GM12874 (cell line): Measurements from ENCODE around the gene THTPA.

Experiments used
- TF ChIP-seq, protein P1 (sequence below): IDR thresholded peaks from 2 replicates; pipeline ENCODE4 v1.5.1; 2011; ENCODE audit warnings: low read depth, mild to moderate bottlenecking, control low read depth, low read length, moderate library complexity; ENCODE audit not compliant: insufficient read depth

THTPA gene

DNA sequence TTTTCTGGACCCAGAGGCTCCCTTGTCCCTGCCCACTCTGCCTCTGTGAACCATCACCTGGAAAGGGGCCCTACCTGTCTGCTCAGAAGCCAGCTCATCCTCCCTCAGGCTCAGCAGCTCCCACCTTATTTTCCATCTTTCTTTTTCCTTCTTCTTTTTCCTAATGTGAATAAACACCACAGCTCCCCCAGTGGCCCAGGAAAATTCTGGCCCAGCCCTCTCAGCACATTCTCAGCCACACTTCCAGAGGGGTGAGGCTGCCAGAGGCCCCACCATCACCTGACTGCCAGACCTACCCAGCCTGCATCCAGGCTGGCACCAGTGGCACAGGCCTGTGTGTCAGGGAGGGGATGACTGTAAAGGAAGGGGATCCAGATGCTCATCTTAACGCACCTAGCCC is 27.5 kb upstream of the THTPA start:
- TF ChIP-seq, protein P1, sequence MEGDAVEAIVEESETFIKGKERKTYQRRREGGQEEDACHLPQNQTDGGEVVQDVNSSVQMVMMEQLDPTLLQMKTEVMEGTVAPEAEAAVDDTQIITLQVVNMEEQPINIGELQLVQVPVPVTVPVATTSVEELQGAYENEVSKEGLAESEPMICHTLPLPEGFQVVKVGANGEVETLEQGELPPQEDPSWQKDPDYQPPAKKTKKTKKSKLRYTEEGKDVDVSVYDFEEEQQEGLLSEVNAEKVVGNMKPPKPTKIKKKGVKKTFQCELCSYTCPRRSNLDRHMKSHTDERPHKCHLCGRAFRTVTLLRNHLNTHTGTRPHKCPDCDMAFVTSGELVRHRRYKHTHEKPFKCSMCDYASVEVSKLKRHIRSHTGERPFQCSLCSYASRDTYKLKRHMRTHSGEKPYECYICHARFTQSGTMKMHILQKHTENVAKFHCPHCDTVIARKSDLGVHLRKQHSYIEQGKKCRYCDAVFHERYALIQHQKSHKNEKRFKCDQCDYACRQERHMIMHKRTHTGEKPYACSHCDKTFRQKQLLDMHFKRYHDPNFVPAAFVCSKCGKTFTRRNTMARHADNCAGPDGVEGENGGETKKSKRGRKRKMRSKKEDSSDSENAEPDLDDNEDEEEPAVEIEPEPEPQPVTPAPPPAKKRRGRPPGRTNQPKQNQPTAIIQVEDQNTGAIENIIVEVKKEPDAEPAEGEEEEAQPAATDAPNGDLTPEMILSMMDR, result no peak

DNA sequence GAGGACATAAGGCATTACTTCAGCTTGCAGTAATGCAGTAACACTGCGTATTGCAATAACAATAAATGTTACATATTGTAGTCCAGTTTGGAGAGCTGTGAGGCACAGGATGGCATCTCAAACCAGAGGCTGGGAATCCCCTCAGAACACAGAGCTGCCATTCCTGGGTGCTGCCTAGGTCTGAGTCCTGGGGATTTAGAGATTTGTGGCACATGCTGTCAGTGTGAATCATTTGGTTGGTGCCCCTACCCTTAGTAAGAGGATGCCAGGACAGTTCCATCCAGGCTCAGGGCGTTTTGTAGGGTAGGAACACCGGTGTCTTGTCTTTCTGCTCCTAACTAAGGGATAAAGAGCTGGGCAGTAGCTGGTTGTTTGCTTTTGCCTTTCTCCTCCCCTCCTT is 27.1 kb upstream of the THTPA start:
- TF ChIP-seq, protein P1, result no peak

DNA sequence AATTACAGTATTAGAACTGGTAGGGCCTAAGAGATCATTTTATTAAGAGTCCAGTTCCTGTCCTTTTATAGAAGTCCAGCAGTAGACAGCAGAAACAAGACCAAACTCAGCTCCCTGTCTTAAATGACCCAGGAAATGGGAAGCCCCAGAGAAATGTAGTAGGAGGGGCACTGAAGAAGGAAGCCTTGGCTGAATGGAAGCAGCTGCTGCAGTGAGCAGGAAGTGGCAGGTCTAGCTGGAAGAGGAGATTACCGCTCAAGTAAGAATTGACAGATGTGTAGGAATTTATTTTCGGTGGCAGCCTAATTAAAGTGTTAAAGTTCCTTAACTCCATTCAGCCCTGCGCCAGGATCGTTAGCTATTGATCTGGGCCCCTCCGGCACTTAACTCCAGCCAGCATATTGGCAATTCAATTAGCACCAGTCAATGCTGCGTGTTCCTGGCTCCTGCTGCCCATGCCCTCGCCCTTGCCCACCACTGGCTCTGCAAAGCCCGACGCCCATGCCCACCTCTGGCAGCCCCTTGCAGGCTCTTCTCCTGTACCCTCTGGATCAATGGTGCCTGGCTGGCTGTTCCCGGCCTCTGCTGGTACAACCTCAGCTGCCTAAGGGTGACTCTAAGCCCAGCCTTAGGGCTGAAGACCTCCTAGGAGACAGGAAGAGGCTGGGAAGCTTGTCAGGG is 25.6 kb upstream of the THTPA start:
- TF ChIP-seq, protein P1, result no peak

DNA sequence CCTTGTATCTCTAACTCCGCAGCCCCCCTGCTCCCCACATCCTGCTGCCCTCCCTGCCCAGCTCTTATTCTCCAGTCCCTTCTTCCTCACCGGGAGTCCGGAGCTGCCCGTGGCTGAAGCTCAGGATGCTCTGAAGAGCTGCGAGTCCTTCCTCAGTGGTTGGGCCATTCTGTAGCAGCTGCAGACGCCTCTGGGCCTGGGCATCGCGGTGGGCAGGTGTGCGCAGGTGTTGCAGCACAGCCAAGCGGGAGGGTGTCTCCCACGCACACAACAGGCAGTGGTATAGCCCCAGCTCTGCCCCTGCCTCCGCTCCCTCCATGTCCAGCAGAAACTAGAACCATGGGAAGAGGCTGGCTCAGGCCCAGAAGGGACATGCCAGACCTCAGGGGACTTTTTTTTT is 24.7 kb upstream of the THTPA start:
- TF ChIP-seq, protein P1, result no peak

DNA sequence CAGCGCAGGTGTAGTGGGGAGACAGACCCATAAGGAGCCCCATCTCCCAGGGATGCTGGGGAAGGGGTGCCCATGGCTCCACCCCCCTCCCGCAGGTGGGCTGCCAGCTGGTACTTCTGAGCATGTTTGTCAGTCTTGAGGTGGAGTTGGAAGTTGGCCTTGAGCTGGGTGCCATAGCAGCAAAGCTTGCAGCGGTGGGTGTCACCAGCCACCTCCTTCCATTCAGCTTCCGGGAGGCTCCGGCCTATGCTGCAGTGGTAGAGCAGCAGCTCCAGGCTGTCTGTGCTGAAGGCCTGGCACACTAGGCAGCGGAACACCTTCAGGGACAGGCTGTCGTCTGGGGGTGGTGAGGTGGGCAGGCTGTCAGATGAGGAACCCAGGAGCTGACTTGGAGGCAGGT is 23.4 kb upstream of the THTPA start:
- TF ChIP-seq, protein P1, result no peak

DNA sequence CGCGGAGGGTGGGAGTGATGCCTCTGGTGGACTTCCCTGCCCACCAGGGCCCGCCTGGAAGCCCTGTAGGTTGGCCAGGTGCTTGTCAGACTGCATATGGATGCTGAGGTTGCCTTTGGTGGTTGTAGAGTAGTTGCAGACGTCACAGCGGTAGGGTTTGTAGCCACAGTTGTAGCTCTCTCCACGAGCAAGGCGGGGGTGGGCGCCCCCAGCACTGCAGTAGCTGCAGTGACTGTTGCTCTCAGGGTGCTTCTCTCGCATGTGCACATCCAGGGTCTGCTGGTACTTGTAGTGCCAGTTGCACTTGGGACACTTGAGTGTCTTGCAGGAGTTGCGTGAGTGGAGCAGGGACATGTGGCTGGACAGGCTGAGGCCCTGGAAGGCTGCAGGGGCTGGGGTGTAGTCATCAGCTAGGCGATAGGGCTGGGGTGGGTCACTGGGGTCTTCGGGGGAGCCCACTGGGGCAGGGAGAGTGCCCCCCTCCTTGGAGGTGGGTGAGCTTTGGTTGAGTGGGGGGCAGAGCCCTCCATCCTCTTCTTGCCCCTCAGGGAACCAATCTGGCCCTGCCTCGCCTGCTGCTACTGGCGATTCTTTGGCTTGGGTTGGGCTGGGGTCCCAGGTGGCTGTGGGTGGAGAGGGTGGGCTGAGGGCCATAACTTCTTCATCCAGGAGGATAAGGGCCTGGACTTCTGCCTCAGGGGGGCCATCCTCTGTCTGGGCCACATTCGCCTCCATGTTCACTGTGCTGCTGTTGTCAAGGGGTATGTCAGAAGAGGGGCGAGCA is 22.2 kb upstream of the THTPA start:
- TF ChIP-seq, protein P1, result no peak

DNA sequence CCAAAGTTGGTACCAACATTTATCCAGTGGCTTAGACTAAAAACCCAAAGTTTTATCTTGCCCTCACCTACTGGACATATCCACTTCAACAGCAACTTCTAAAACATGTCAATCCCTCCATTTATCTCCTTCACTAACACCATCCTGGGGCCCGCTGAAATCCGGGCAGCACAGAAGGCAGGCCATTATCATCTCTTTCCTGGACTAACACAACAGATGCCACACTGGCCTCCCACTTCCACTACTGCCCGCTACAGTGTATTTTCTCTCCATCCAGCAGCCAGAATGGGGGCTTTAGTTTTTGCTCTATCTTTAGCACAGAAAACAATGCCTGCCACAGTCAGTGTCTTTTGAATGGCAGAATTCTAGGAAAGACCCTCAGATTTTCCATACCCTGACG is 20.1 kb upstream of the THTPA start:
- TF ChIP-seq, protein P1, result no peak
